ENCODE data around the gene SLC27A2.
A peak's percentile ranks its signal among the peaks of the same experiment; 100 is the strongest.
"Not testable (repeated sequence)": the region's sequence is repeated elsewhere in the genome, so short reads cannot be mapped to it uniquely, and the experiment has no call there.

The SLC27A2 gene

DNA sequence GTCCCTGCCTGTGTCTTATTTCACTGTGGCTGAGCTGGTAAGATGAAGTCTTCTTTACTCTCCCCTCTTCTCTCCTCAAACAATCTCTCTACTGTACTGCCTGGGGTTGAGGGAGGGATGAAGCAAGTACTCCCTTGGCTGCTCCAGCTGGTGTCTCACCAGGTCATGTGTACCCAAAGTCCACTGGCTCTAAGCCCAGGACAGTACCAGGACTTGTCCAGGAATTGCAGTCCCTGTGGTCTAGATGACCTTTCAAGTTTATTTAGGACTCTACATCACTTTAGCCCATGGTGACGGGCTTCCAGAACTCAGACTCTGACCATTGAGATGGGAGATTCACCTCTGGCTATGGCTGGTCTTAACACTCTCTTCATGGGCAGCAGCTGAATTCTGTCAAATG, 17.5 kb upstream of the SLC27A2 start:
- no peak for DNase-seq

DNA sequence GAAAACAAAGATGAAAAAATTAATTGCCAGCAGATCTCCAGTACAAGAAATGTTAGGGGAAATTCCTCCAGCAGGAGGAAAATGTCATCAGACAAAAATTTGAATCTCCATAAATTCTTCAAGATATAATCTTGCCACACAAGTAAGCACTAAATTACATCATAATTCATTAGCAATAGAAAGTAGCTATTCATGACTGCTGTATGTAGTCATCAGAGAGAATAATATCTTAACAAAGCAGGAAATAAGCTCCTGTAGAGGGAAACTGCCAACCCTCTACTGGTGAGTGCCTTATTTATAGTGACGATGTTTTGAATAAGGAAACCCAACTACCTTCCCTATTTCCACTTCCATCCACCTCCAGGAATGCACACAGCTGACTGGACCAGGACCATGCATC, 15.8 kb upstream of the SLC27A2 start:
- DNase-seq, result no peak

DNA sequence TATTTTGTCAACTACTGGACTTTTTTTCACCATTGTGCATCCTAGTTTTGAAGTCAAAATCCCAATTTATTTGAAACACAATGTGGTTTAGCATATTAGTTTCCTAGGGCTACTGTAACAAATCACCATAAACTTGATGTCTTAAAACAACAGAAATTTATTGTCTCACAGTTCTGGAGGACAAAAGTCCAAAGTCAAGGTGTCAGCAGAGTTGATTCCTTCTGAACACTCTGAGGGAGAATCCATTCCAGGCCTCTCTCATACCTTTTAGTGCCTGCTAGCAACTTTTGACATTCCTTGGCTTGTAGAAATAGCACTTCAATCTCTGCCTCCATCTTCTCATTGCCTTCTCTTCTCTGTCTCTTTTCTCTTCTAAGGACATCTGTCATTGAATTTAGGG, 14.9 kb upstream of the SLC27A2 start:
- no peak for DNase-seq

DNA sequence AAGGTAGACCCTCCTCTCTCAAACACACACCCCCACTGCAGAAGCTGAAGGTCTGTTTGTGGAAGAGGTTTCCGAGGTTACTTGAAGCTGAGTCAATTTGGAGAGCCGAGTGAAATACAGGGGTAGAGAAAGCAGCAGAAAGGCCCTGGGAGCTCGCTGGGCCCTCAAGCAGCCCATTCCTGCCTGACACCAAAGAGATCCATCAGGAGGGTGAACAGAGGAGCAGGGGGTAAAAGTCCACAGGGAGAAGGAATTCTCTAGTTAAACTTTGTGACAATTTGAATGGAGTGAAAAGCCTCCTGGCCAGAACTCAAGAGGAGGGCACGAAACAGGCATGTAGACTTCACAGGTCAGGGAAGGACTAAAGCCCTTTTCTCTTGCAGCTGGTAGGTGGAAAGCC, 13.6 kb upstream of the SLC27A2 start:
- DNase-seq, result no peak

DNA sequence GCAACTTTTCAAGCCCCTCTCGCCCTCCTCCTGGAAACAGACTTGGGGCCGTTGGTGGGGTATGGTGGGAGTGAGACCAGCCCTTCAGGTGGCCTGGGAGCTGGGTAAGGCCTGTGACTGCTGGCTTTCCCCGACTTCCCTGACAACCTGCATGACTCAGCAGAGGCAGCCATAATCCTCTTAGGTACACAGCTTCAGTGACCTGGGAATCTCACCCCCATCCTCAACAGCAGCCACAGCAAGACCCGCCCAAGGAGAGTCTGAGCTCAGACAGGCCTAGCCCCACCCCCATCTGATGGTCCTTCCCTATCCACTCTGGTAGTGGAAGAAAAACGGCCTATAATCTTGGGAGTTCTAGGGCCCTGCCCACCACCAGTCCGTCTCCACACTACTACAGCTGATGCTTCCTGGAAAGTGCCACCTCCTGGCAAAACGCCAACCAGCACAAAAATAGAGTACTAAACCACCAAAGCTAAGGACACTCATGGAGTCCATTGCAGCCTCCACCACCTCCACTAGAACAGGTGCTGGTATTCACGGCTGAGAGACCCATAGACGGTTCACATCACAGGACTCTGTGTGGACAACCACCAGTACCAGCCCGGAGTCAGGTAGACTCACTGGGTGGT, 13.1 kb upstream of the SLC27A2 start:
- DNase-seq, result peak; percentile 10 to 23

DNA sequence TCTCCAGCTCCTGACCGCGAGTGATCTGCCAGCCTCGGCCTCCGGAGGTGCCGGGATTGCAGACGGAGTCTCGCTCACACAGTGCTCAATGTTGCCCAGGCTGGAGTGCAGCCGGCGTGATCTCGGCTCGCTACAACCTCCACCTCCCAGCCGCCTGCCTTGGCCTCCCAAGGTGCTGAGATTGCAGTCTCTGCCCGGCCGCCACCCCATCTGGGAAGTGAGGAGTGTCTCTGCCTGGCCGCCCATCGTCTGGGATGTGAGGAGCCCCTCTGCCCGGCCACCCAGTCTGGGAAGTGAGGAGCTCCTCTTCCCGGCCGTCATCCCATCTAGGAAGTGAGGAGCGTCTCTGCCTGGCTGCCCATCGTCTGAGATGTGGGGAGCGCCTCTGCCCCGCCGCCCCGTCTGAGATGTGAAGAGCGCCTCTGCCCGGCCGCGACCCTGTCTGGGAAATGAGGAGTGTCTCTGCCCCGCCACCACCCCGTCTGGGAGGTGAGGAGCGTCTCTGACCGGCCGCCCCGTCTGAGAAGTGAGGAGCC, 9.6 kb upstream of the SLC27A2 start:
- DNase-seq, result not testable (repeated sequence)

DNA sequence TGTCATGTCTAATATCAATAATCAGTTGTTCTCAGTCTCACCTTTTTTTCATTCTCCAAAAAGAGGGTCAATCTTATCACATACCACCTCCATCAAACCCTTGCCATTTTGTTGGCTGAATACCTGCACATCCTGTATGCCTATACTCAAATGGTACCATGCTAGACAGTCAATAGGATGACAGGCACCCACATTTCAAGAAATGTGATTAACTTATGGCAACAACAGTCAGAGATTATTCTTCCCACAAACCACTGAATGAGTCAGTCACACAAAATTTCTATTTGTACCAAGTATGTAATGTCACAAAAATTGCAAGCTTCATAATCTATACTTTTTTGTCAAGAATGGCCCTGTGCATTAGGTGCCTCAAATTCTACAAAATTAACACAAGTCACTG, 5.1 kb upstream of the SLC27A2 start:
- no peak for DNase-seq

DNA sequence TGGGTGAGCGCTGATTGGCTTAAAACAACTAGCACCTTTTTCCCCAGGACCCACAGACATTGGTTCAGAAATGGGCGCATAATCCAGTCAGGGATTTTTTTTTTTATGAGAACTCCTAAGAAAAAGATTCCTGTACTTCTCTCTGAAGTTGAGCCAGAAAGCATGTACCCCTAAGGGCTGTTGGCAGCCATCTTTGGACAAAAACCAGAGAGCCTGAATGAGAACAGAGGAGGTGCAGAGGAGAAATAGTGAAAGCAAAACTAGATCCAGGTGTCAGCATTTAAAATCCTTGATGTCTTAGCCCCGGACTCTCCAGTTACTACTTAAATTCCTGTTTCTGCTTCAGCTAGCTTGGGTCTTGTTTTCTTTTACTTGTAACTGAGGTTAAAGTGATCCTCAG, 1.9 kb upstream of the SLC27A2 start:
- DNase-seq, result no peak

DNA sequence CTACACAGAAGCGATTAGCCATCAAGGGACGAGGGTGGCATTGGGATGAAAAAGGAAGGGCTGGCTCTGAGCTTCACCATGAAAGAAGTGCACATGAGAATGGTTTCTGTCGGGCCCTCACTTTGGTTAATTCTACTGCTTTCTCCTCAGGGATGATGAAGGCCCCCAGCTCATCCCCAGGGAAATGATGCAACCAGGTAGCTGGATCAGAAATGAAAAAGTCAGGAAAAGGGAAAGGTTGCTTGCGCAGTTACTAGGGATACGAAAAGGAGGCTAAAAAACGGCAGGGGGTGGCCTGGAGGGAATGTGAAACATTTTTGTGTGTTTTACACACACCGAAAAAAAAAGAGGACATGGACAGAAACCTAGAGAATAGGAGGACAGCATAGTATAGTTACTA, 1.4 kb upstream of the SLC27A2 start:
- DNase-seq, result no peak

DNA sequence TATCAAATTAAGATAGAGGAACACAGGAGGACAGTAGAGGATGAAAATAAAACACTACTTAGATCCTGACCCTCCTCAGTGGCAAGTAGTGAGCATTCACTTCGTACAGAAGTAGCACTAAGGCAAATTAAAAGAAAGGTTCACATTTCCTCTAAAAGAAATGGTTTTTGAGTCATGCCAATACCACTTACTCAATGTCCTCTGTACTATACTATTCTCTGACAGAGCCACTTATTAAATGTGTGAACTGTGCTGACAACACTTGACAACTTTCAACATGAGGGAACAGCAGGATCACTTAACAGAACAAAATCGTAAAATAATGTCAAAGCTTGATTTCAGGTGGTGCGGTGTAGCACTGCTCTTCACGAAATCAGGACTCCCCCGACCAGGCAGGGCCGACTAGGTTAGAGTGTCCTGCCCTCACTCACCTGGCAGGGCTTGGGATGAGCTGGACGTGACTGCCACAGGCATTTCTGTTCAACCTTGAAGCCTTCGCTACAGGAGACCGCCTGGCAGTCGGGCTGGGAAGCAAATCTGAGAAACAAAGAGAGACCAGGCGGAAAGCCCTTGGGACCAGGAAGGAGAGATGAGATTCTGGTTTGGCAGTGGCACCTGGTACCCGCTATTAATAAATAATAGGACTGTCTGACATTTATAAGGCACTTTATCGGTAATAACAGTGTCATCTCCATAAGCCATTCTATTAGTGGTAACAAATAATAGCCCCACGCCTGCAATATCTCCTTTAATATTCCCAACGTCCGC, 611 bp upstream of the SLC27A2 start:
- no peak for DNase-seq

DNA sequence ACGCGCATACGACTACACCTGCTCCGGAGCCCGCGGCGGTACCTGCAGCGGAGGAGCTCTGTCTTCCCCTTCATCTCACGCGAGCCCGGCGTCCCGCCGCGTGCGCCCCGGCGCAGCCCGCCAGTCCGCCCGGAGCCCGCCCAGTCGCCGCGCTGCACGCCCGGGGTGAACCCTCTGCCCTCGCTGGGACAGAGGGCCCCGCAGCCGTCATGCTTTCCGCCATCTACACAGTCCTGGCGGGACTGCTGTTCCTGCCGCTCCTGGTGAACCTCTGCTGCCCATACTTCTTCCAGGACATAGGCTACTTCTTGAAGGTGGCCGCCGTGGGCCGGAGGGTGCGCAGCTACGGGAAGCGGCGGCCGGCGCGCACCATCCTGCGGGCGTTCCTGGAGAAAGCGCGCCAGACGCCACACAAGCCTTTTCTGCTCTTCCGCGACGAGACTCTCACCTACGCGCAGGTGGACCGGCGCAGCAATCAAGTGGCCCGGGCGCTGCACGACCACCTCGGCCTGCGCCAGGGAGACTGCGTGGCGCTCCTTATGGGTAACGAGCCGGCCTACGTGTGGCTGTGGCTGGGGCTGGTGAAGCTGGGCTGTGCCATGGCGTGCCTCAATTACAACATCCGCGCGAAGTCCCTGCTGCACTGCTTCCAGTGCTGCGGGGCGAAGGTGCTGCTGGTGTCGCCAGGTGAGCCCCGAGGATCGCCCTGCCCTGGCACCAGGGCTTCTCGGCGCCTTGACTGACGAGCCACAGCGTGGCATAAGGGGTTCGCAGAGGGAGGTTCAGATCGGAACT, 420 bp downstream of the SLC27A2 start:
- peak; percentile 13 to 36 for DNase-seq

DNA sequence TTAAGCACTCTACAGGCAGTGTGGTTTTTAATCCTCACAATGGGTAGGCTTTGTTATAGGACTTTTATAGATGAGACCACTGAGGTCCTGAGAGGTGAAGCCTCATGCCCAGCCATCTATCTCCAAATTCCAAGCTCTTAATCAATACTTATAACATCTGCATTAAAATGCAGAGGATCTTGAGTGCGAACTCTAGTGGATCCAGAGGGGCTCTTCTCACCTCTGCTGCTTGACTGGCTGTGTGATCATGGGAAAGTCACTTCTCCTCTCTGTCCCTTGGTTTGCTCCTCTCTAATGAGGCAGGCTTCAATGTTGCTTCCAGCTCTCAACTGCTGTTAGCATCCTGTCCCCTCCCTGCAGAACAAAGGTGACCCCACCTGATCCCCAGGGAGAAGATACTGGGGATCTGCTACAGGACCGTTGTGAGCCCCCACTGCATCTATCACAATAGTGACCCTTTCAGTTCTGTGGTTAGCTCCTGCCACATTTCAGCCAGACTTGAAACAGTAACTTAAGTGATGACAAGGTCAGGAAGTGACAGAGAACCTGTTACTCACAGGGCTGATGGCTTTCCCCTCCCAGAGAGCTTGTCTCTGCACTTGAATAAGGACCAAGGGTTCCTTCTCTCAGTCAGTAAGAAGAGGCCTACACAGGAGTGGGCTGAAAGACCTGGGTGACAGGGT, 1.3 kb downstream of the SLC27A2 start:
- no peak for DNase-seq

DNA sequence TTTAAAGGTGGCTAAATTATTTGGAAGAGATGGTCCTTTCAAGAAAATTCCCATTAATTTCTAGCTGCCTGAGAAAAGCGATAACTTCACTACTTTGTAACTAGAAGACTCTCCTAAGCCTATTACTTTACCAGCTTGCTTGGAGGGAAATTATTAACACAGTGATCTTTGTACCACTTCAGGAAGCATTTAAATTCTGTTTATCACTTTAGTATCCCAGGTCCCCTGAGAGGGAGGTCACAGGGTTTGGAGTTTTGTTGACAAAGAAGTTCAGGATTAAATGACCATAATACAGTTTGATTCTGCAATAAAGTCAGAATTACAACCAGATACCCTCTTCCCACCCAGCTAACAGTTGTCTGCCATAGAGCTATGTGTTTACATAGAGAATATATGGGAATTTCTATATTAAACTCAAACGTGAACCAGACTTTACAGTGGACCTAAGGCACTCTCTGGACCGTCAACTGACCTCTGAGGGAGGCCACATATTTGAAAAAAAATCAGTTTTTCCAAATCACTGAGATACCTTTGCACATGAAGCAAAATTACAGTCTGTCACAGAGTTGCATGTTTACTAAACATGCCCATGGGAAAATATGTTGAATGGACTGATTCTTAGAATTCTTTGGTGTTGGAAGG, 3.0 kb downstream of the SLC27A2 start:
- DNase-seq, result no peak

DNA sequence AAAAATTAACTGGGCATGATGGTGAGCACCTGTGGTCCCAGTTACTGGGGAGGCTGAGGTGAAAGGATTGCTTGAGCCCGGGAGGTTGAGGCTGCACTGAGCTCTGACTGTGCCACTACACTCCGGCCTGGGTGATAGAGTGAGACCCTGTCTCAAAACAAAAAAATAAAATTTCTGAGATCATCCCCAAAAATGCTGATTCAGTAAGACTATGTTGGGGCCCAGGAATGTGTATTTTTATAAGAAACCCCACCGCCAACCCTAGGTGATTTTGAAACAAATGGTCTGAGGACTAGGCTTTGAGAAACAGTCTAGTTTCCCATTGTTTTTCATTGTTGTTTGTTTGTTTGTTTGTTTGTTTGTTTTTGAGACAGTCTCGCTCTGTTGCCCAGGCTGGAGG, 4.1 kb downstream of the SLC27A2 start:
- DNase-seq, result no peak

DNA sequence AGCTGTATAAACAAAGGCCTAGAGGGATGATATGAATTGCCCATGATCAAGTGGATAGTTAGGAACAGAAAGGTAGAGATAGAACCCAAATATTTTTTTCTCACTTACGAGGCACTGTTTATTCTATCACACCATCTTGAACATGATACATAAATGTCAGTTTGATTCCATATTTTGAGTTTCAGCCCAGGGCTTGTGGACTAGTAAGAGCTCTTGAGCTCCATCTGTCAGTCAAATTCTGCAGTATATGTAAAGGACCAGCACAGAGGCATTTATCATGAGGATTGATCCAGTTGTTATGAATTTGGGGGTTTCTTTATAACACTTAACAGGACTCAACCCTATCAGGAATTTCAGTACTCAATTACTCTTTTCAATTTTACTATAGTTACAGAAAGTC, 4.8 kb downstream of the SLC27A2 start:
- no peak for DNase-seq

DNA sequence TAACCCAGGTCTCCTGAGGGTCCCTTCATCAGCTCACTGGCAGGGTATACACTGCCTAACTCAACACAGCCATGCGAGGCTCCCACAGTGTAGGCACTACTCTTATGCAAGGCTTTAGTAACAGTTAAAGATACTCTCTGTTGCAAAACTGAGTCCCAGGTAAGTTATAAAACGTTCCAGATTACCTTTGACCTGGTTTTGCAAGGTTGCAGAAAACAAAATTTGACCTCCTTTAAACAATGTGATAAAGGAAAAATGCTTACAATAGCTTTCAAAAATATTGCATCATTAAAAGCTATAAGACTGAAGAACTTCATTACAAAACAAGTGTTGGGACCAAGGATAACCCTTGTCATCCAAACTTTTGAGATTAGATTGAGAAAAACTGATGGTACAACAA, 5.5 kb downstream of the SLC27A2 start:
- DNase-seq, result no peak

DNA sequence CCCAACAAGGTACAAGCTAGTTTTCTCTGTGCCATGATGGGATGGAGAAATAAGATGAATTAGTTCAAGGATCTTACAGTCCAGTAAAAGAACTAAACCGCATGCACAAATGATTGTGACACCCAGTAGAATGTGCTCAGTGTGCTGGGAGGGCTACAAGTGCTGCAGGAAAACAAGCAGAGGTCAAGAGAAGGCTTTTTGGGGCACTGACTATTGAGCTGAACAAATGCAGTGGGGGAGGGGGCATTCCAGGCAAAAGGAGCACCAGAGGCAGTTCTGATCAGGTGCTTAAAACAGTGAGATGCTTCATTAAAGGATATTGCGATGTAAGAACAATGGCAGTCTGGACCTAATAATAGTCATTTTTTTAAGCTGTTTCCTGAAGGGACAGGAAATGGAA, 6.0 kb downstream of the SLC27A2 start:
- no peak for DNase-seq

DNA sequence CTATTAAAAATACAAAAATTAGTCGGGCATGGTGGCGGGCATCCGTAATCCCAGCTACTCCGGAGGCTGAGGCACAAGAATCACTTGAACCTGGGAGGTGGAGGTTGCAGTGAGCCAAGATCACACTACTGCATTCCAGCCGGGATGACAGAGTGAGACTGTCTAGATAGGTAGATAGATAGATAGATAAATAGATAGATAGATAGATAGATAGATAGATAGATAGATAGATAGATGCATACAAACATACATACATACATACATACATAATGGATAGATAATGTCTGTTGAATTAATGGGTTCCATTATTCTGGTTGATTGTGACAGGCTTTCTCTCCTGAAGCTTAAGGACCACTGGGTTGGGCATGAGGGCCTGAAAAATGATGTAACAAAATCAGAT, 6.8 kb downstream of the SLC27A2 start:
- DNase-seq, result not testable (repeated sequence)

DNA sequence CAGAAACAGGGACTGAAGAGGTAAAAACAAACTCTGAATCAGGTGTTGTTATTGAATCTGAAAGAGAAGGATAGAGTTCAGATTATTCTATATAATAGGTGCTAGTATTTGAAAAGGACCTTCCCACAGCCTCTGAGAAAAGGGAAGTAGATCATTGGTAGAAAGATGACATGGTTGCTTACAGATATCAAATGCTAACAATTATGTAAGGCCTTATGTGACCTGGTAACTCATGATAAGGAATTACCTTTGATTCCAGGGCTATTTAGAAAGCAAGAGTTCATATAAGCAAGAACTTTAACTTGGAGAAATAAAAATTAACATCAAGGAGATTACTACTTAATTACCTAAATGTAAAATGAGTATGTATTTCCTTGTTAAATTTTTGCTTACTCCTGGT, 7.6 kb downstream of the SLC27A2 start:
- DNase-seq, result no peak

DNA sequence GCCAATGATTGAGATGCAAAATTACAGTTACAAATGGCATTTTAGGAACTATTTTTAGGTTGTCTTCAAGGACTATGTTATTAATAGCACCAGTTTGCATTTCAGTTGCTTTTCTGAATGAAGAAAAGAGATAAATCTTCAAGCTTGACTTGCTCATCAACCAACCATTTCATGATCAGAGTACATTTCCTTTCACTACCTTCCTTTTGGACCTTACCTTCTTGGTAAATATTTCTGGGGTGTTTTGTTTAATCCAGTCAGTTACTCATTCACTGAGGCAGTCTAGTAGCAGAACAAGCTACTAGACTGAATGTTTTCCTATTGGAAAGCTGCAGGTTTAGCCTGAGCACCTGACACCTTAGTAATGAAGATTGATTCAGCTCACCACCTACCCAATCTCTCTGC, 8.2 kb downstream of the SLC27A2 start:
- no peak for DNase-seq

DNA sequence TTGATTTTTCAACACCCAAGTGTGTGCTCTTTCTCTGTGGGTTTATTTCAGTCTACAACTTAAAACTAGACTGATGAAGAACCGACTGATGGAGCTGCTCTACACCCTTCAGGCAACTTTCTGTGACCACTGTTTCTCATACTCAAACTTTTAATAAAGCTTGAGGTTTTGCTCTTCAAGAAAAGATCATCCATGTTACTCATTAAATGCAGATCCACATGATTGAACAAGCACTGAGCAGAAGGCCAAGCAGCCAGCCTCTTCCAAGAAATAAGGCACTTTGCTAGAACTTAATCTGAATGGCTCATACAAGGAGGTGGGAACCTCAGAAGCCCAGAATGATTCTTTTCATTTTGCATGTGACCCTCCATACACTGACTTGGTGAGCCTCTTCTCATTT, 8.7 kb downstream of the SLC27A2 start:
- no peak for DNase-seq

DNA sequence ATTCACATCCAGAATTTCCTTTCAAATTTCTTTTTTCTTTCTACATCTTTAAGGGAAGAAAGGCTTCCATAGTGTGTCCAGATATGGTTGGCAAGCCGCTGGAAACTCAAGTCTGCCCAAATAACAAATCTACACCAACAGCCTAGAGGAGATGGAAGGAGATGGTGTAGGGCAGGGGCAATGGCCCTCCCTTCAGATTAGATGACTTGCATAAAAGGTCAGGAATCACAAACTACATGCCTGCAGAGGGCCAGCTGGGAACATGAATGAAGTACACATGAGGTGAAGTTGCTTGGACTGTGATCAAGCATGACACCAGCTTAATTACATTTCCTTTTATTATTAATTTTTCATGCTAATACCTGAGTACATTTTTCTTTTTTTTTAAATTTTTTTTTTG, 10.2 kb downstream of the SLC27A2 start:
- no peak for DNase-seq

Data from SHP77 (cell line).